NOMO-1 treated with DMSO at 0.1 percent for 48 hours (cell line): ENCODE results near the gene ELOA.

Experiments used
- DNase-seq: peaks from one replicate; lab custom pipeline; 2025; ENCODE audit not compliant: unreplicated experiment; lab: John Stamatoyannopoulos, UW

The ELOA gene, protein sequence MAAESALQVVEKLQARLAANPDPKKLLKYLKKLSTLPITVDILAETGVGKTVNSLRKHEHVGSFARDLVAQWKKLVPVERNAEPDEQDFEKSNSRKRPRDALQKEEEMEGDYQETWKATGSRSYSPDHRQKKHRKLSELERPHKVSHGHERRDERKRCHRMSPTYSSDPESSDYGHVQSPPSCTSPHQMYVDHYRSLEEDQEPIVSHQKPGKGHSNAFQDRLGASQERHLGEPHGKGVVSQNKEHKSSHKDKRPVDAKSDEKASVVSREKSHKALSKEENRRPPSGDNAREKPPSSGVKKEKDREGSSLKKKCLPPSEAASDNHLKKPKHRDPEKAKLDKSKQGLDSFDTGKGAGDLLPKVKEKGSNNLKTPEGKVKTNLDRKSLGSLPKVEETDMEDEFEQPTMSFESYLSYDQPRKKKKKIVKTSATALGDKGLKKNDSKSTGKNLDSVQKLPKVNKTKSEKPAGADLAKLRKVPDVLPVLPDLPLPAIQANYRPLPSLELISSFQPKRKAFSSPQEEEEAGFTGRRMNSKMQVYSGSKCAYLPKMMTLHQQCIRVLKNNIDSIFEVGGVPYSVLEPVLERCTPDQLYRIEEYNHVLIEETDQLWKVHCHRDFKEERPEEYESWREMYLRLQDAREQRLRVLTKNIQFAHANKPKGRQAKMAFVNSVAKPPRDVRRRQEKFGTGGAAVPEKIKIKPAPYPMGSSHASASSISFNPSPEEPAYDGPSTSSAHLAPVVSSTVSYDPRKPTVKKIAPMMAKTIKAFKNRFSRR

GRCh38 chr1:23743287-23744152 is at the start of gene ELOA:
ELOA (plus strand) TSS chr1:23743471; CDS start chr1:23743504, 33 bp downstream.
- DNase-seq = peak; percentile 69

- DNase-seq = no peak
Measured at GRCh38 chr1:23693599-23693998, 49.7 kb upstream of the ELOA start.

DNA sequence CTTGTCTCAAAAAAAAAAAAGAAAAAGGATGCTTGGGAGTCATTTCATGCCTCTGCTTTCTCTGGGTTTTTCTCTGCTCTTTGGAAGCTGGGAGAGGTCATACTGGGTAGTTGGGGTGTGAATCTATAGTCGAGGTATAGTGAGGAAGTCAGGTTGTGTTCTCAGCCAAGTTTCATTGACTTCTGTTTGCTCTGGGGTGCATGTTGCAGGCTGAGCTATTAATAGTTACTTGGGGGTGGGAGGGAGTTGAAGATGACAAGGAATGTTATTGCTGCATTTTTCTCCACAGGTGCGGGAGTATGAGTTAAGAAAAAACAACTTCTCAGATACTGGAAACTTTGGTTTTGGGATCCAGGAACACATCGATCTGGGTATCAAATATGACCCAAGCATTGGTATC is 48.9 kb upstream of the ELOA start:
- no peak for DNase-seq

DNA sequence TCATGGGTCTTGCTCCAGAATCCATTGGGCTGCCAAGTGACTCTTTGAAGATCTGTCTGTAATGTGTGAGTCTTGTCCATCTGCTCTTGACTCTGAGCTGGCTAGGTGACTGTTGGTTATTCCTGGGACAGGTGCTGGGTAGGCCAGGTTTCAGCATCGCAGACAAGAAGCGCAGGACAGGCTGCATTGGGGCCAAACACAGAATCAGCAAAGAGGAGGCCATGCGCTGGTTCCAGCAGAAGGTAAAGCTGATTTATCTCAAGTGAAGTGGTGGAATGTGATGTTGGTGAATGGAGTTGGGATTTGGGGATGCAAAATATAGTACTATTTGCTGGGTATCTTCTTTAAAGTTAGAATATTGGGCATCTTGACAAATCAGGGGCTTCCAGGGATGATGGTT is 47.6 kb upstream of the ELOA start:
- no peak for DNase-seq

DNA sequence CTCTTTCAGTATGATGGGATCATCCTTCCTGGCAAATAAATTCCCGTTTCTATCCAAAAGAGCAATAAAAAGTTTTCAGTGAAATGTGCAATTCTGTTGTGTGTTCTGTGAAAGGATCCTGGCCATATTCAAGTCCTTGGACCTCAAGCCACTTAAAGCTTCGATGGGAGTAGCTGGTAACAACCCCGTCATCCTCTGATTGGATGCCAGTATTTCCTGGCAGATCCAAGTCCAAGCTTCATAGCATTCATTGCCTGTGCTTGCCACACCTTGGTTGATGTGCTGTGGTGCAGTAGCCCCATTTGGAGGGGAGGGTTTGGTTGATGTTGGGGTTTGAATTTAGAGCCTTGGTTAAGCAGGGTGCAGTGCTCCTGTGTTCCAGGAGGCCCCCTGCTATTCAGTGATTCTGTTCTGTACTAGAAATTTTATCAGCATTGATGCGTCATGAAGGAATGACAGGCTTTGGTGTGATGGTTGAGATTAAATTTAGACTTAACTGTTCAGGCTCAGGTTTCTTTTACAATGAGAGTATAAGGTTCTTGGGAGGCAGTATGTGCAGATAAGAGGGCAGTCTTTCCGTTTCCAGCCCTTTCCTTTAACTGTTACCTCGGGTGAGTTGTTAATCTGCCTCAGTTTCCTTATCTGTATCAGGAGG is 46.8 kb upstream of the ELOA start:
- no peak for DNase-seq

- DNase-seq = no peak
Measured at GRCh38 chr1:23698466-23698865, 44.8 kb upstream of the ELOA start.

DNA sequence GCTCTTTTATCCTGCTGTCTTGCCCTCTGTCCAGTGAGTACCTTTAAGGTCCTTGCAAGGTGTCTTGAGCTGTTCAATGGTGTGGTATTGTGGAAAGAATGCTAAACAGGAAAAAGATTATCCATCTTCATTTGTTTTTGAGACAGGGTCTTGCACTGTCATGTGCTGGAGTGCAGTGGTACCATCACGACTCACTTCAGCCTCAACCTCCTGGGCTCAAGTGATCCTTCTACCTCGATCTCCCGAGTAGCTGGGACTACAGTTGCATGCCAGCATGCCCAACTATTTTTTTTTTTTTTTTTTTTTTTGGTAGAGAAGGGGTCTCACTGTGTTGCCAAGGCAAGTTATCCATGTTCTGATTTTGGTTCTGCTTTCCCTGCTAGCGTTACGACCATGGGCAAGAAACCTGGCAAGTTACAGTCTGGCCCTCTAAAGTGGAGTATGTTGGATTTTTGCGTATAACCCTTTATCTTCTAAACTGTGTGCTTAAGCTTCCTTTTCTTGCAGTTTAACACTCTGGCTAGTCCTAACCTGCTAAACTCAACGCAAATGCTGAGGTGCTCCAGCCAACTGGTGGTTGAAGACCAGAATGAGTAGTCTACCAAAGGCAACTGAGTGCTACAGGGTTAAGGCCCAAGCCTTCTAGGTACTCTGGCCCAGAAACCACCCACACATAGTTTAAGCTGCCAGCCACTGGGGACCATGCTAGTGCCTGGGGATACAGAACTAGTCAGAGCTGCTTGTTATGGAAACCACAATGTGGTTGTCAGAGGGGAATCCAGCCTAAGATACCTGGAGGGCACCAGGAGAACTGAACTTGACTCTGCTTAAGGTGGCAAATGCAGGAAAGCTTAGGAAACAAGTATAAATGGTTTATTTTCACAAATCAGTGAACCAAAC is 43.7 kb upstream of the ELOA start:
- DNase-seq = no peak

DNA sequence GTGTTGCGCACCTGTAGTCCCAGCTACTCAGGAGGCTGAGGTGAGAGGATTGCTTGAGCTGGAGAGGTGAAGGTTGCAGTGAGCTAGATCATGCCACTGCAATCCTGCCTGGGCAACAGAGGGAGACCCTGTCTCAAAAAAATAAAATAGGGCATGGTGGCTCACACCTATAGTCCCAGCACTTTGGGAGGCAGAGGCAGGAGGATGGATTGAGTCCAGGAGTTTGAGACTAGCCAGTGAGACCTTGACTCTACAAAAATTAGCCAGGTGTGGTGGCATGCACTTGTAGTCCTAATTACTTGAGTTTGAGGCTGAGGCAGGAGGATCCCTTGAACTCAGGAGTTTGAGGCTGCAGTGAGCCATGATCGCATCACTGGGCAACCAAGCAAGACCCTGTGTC is 42.0 kb upstream of the ELOA start:
- DNase-seq = no peak

DNA sequence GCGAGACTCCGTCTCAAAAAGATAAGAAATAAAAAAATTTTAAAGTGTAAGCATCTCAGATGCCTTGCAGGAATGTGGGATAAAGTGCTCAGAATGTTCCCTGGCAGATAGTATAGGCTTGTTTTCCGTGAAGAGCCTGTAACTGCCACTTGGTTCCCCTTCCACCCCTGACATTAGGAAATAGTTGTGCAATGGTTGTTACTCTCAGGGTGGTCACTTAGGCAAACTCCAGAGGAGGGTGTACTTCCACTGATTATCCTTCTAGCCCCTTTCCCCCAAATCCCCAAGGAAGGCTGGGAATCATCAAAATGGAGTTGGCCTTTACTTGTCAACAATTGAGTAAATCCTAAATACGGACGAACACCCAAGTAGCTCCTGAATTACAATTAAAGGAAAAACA is 41.3 kb upstream of the ELOA start:
- no peak for DNase-seq

DNA sequence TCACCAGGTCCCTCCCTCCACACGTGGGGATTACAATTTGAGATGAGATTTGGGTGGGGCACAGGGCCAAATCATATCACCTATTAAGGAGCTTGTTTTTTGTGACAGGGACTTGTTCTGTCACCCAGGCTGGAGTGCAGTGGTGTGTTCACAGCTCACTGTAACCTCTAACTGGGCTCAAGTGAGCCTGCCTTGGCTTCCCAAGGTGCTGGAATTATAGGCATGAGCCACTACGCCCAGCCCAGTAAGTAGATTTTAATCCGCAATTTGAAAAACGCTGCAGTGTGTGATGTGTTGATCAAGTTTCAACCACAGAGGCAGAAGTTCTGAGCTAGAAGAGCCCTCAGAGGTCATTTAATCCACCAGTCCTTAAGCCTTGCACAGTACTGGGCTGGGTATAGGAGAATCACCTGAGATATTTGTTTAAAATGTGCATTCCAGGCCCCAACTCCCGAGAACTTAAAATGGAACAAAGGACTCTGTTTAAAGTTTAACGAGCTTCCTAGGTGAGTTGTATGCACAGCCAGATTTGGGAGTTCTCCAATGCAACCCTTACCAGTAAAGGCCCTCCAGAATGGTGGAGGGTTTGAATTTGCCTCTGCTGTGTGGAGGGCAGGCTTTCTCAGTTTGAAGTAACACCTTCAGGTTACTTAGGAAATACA is 38.3 kb upstream of the ELOA start:
- no peak for DNase-seq

DNA sequence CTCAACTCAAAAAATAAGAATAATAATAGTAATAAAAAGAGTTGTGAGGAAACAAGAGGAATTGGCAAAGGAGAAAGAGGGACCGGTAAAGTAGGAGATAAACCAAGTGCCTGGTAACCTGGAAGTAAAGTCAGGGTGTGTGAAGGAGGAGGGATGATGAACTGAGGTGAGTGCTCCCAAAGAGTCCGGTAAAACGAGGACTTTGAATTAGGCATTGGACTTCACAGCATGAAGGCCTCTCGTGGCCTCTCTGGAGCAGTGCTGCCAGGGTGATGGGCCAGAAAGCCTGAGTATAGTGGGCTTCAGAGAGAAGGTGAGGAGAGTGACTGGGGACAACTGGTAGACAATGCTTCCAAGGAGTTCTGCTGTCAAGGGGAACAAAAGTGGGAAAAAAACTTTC is 34.0 kb upstream of the ELOA start:
- DNase-seq = no peak

DNA sequence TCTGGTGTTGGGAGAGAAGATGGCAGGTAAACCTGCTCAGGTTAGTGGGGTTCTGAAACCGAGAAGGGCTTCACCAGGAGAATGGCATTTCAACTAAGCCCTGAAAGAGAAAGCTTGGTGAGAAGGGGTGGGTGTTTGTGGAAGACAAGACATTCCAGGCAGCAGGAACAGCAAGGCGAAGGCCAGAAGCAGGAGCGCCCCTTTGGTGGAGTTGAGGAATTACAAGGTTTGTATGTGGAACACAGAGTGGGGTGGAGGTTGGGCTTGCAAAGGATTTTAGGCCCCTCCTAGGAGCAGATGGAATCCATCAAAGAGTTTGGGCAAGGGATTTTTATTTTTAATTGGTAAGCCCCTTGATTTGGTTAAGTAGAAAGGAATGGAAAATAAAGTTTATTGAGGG is 24.8 kb upstream of the ELOA start:
- no peak for DNase-seq

- no peak for DNase-seq
Measured at GRCh38 chr1:23719162-23719820, 24.0 kb upstream of the ELOA start.

GRCh38 chr1:23720256-23720995 is 22.8 kb upstream of the ELOA start:
- no peak for DNase-seq

DNA sequence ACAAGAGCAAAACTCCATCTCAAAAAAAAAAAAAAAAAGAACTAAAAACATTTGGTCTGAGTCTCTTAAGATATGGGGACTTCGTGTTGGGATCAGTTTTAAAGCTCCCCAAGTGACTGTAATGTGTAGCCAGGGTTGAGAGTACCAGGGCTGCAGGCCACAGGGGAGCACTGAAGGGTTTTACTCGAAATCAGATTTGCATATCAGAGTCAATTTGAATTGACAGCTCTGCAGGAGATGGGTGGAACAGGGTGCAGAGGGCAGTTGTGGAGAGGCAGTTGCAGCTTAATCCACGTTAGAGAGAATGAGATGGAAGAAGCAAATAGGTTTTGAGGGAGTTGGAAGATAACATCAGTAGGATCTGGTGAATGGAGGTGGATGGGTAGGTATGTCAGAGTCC is 20.6 kb upstream of the ELOA start:
- no peak for DNase-seq

DNA sequence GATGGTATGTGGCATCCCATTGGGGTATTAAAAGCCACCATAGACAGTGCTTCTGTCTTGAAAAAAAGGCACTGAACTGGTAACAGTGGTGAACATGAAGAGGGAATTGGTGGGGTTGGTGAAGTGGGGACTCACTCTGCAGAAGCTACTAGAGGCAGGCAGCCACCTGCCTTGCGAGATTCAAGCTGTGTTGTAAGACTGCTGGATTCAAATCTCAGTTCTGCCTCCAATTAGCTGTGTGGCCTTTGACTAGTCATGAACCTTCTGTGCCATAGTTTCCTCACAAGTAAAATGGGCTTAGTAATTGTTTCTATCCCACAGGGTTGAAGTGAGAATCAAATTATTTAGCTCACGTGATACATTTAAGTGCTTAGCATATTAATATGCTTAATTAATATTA is 16.6 kb upstream of the ELOA start:
- no peak for DNase-seq

DNA sequence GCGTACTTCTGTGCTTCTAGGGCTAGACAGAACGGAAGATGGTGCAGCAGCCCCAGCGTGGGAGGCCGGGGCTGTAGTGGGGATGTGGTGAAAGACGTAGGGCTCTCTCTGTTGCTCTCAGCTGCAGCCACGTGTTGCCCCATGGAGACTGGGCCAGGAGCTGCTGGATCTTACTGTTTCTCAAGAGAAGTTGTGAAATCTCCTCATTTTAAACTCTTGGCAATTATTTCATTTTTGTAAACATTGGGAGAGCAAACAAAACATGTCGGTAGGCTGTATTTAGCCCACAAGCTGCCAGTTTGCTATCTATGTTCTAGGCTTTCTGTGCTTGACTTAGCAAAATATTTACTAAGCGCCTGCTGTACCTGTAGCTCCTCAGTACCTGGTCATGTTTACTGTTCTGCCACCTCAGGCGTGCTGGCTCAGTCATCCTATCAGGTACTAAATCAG is 15.9 kb upstream of the ELOA start:
- DNase-seq = peak; percentile 65
